Activated CD4-positive, alpha-beta T cell treated with anti-CD3 and anti-CD28 coated beads, Interleukin-2, Interleukin-4, amounts not matched to agents 100 ng/mL and 50 ng/mL, durations not matched to agents 16 hours and 8 hours (primary cell): ENCODE measurements around the gene MYOD1.

ENCODE experiments used
- DNase-seq: peaks from one replicate; pipeline ENCODE4 v3.0.0-alpha.2; 2020; ENCODE audit warnings: low spot score

MYOD1 gene

DNA sequence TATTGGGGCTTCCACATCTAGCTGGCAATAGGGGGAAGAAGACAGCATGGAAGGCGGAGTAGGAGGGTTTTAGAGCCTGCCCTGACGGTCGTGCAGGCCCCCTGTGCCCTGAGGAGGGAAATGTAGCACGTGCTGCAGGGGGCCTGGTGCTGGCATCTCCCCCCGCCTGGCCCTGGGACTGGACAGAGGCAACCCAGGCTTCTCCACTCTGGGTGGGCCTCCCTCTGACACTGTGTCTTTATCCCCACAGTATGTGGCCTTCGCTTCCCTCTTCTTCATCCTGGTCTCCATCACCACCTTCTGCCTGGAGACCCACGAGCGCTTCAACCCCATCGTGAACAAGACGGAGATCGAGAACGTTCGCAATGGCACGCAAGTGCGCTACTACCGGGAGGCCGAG, 52.0 kb downstream of the MYOD1 start:
- no peak for DNase-seq
